Mucosa of descending colon (tissue), 3 donors: Measurements from ENCODE around the gene ABCA10. TPM values are rescaled to one million over a fixed set of nuclear protein-coding genes. Genes with fewer than 3 reads are reported as not detected.
"Not testable (repeated sequence)": the region's sequence is repeated elsewhere in the genome, so short reads cannot be mapped to it uniquely, and the experiment has no call there.

Source experiments
- ATAC-seq: fragments of 200-7000 bp; cut with Tn5 transposase; one replicate; pipeline ENCODE4 v1.9.1; 2020; ENCODE audit warnings: mild to moderate bottlenecking, moderate library complexity
- DNase-seq, 3 donors: peaks; one replicate each; pipeline ENCODE4 v3.0.0-alpha.2; 2020
- H3K36me3 ChIP-seq: fragments of 200-600 bp; one replicate; pipeline ENCODE4 v1.8.0; 2021; ENCODE audit warnings: low read depth, mild to moderate bottlenecking
- H3K4me1 ChIP-seq: fragments of 200-600 bp; one replicate; pipeline ENCODE4 v1.8.0; 2021; ENCODE audit warnings: low read depth, mild to moderate bottlenecking
- H3K4me3 ChIP-seq: fragments of 200-600 bp; one replicate; pipeline ENCODE4 v1.8.0; 2021; ENCODE audit warnings: mild to moderate bottlenecking
- H3K9me3 ChIP-seq: fragments of 200-600 bp; one replicate; pipeline ENCODE4 v1.8.0; 2021; ENCODE audit warnings: mild to moderate bottlenecking
- intact Hi-C, 2 donors: fragments of 100-400 bp; cut with DNase I in 1 of 2; cut with micrococcal nuclease in 1 of 2; formaldehyde crosslinking; loops; one replicate each; pipeline versions ENCODE4 v1.11.0 to v1.11.1; 2022; cut with DNase I, micrococcal nuclease
- total RNA-seq, 3 donors: library from RNA; stranded (reverse); fragmentation: NEBNext Ultra II Directional in 2 of 3; extraction: Animal tissue kit (Norgen Biotek cat#: 25700) in 2 of 3; gene quantifications; one replicate each; pipeline versions ENCODE4 v1.2.1 to v1.2.4, GENCODE V29; 2021 to 2023
- TF ChIP-seq, protein P1 (sequence below): fragments of 200-600 bp; IDR thresholded peaks from one replicate; pipeline ENCODE4 v1.8.0; 2022; ENCODE audit warnings: antibody characterized with exemption, mild to moderate bottlenecking
- donor health status: DM: no; HTN: no; CAD: no; lungs with moderate emphysema.
- donor health status: DM: no; HTN: no; CAD: no.
- donor health status: DM: no; HTN: yes; CAD: no.

The ABCA10 gene
- total RNA-seq, 3 donors from 2014 or later = 3.1 to 14.2 (median 6.1) TPM

DNA sequence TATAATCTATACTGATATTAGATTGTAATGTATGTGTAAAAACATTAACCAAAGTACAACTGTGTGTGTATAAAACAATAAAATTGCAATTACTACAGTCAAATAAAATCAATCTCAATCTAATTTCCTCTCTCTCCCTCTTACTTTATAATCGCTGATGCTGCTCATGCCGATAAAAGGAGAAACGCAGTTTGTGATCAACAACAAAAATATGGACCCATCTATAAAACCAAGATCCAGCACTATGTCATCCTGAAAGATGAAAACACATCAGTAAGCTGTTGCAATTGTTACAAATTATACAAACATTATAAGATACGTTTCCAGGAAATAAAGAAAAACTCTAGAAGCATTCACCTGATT is 53.4 kb downstream of the ABCA10 start:
- TF ChIP-seq, protein P1, sequence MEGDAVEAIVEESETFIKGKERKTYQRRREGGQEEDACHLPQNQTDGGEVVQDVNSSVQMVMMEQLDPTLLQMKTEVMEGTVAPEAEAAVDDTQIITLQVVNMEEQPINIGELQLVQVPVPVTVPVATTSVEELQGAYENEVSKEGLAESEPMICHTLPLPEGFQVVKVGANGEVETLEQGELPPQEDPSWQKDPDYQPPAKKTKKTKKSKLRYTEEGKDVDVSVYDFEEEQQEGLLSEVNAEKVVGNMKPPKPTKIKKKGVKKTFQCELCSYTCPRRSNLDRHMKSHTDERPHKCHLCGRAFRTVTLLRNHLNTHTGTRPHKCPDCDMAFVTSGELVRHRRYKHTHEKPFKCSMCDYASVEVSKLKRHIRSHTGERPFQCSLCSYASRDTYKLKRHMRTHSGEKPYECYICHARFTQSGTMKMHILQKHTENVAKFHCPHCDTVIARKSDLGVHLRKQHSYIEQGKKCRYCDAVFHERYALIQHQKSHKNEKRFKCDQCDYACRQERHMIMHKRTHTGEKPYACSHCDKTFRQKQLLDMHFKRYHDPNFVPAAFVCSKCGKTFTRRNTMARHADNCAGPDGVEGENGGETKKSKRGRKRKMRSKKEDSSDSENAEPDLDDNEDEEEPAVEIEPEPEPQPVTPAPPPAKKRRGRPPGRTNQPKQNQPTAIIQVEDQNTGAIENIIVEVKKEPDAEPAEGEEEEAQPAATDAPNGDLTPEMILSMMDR = no peak
- no peaks in the 10 kb centered on the region for H3K9me3 ChIP-seq
- DNase-seq (no peak), ATAC-seq (no peak)
- H3K4me1 ChIP-seq = no peaks in the 10 kb centered on the region
- H3K4me3 ChIP-seq = no peak overlapping the region
- intact Hi-C loops = no loop called here
- no peaks in the 10 kb centered on the region for H3K36me3 ChIP-seq

DNA sequence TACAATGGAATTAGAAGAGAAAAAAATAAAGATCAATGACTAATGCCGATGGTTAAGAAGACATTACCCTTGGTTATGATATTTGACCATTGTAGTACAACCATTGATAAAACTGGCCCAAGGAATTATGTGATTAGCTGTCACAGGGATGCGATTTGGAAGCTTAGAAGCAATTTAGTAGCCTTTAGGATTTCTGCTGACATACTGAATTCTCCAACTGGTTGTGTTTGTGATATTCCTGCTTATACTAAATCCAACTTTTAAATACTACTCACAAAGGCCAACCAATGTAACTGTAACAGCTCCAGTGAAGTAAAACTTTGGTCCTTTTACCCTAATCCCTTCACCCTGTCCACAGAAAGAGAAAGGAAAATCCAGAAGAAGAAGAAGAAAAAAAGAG is 55.5 kb downstream of the ABCA10 start:
- no peak for DNase-seq
- TF ChIP-seq, protein P1 = no peak
- no peak for ATAC-seq
- Histone ChIP-seq H3K36me3 (no peaks in the 10 kb centered on the region), H3K9me3 (no peaks in the 10 kb centered on the region), H3K4me1 (no peaks in the 10 kb centered on the region), H3K4me3 (no peak overlapping the region)
- intact Hi-C loops = no loop called here

DNA sequence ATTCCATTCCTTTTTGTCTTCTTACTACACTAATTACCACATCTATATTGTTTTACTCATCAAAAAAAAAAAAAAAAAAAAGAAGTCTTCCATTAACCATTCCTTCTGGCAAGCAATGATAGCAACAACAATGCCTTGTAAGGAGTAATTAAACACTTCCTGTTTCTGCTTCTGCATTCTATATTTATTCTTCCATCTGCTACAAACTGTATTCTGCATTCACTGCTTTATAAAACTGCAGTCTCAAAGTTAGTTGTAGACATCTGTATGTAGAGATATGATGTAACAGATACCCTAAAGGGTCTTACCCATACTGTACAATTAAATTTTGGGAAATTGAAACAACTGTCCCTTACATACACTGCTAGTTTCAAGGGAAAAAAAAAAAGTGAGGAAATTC is 58.2 kb downstream of the ABCA10 start:
- Histone ChIP-seq H3K9me3 (no peaks in the 10 kb centered on the region), H3K4me3 (no peak overlapping the region), H3K36me3 (no peaks in the 10 kb centered on the region), H3K4me1 (no peaks in the 10 kb centered on the region)
- DNase-seq = no peak
- ATAC-seq = no peak
- intact Hi-C loops = no loop called here
- TF ChIP-seq, protein P1 = no peak

DNA sequence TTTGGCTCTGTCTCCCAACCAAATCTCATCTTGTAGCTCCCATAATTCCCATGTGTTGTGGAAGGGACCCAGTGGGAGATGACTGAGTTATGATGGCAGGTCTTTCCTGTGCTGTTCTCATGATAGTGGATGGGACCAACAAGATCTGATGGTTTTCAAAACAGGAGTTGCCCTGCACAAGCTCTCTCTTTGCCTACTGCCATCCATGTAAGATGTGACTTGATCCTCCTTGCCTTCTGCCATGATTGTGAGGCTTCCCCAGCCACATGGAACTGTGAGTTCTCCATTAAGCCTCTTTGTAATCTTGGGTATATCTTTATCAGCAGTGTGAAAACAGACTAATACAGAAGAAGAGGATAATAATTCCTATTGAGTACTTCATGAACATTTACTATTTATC is 60.0 kb downstream of the ABCA10 start:
- intact Hi-C loops, DNase-seq, H3K9me3 ChIP-seq, H3K4me1 ChIP-seq, H3K36me3 ChIP-seq, H3K4me3 ChIP-seq, ATAC-seq: not testable (repeated sequence)

DNA sequence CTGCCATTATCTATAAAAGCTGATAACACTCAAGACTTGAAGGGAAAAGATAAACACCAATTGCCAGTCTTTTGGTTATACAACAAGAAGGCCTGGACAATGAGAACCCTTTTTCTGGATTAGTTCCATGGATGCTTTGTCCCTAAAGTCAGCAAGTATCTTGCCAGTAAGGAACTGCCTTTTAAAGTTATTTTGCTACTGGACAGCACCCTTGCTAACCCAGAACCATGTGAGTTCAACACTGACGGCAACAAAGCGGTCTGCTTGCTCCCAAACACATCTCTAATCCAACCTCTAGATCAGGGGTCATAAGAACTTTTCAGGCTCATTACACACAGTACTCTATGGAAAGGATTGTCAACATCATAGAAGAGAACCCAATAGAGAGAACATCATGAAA is 61.7 kb downstream of the ABCA10 start:
- ATAC-seq (no peak), DNase-seq (no peak)
- Histone ChIP-seq H3K4me3 (no peak overlapping the region), H3K4me1 (no peaks in the 10 kb centered on the region), H3K36me3 (no peaks in the 10 kb centered on the region), H3K9me3 (no peaks in the 10 kb centered on the region)
- intact Hi-C loops = no loop called here
- TF ChIP-seq, protein P1 = no peak

DNA sequence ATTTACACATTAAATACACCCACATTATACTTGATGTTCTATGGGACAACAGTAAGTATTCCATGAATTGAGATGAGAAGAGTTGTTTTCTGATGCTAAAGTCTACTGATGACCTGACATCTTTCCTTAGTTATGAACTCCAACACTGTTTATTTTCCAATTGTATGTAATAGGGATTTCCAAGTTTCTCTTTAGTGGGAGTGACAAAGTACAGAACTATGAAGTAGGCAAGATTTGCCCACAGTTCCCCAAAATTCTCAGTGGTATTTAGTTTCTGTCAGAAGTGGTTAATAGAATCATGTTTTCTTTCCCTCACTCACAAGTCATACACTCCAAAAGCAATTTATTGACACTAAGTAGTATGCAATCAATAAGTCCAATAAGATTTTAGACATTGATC is 64.4 kb downstream of the ABCA10 start:
- ATAC-seq (no peak), DNase-seq (no peak)
- H3K9me3 ChIP-seq = no peaks in the 10 kb centered on the region
- H3K36me3 ChIP-seq = no peaks in the 10 kb centered on the region
- TF ChIP-seq, protein P1 = no peak
- H3K4me3 ChIP-seq = no peak overlapping the region
- H3K4me1 ChIP-seq = no peaks in the 10 kb centered on the region
- intact Hi-C loops = no loop called here
